OCI-M2 (cell line): ENCODE data around the gene GRIP1.

Experiments
- DNase-seq: peaks from one replicate; lab custom pipeline; 2025; ENCODE audit not compliant: unreplicated experiment; lab: John Stamatoyannopoulos, UW

The GRIP1 gene

DNA sequence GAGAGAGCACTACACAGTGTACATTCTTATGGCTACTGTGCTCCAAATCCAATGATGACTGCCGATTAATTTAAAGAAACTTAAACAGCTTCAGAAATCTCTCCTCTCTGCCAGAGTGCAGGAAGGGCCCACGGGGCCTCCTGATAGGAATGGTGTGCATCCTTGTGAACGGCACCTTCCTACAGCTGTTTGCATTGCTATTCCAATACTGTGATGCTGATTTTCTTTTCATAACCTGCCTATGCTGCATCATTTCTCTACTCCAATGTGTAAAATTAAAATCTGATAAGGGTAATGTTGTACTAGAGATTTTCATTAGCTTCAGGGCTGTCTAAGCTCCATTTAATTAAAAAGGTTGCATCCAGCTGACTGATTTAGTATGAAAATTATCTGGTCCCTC is 217.5 kb downstream of the GRIP1 start:
- DNase-seq, result no peak

DNA sequence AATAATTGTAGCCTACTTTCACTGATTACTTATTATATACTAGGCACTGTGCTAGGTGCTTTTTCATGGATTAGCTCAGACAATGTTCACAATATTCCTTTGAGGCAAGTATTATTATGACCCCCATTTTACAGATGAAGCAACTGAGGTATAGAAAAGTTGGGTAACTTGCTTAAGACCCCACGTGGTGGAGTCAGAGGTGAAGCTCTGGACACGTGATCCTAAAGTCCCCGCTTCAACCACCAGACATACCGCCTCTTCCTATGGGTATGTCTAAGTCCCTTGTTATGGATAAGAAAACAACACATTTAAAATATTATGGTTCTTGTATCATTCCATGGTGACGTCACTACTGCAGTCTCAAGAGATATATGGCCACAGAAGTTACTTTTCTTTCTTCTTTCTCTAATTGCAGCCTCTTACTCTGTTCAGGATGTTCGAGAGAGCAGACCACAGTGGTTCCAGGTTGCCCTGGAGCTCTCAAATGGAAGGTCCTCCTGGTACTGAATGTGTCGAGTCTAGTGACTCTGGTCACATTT is 218.9 kb downstream of the GRIP1 start:
- DNase-seq, result no peak

DNA sequence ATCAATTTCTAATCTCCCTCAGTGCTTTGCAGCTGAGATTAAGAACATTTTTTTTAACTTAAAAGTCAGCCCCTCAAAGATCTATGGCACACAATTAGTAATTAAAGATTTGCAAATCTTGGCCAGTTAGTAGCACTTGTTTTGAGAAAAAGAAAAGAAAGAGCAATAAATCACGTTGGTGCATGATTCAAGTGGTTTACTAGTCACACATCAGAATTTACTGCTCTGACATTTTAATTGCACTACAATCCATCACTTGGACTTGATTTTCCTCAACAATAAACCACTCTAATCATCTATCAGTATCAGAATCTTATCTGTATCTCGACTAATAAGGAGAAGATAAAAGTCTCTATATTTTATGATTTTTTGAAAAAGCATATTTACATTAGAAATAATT is 222.3 kb downstream of the GRIP1 start:
- no peak for DNase-seq

DNA sequence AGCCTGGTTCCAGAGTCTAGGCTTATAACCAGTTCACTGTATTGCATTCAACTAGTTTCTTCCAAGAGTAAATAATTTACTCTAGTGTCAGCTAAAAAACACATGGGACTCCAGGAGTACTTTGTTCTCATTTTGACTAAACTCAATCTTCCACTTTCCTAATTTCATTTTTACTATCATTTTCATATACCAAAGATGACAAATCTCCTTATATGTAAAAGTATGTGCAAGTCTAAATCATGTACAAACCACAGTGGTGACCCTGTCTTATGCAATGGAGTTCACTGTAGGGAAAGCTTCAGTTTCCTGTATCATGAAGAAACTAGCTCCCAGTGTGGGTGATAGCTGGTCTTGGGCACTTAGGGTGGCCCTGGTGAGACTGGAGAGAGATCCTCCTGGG is 225.0 kb downstream of the GRIP1 start:
- DNase-seq, result no peak

DNA sequence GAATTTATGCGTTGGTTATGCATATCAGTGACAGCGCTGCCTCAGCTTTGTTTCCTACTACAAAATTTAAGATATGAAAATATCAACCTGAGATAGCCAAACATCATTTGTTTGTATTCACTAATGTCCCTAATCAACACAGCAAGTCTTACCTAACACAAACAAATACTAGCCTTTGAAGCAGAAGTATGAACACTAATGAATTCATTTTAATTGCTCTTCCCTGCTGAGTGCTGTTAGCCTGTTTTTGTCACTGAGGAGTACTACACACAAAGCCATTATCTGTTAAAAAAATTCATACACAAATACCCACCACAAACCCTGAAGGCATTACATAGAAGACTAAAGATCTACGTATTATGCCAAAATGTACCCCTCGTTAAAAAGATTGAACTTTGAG is 225.8 kb downstream of the GRIP1 start:
- no peak for DNase-seq

DNA sequence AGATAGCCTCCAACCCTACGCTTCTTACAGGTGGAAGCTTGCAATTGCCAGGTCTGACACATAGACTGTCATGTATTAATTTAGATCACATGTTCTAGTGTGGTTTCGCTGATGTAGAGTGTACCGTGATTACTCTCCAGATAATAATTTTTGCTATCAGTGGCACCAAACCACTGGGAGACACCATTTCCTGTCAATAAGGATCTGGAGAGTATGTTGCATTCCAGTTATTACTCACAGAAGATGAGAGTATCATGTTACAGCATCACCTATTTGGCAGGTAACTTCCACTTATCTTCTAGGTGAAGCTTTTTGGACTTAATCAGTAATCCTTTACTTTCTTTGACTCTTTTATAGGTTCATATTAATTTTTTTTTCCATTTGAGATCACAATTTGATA is 229.3 kb downstream of the GRIP1 start:
- DNase-seq, result no peak

DNA sequence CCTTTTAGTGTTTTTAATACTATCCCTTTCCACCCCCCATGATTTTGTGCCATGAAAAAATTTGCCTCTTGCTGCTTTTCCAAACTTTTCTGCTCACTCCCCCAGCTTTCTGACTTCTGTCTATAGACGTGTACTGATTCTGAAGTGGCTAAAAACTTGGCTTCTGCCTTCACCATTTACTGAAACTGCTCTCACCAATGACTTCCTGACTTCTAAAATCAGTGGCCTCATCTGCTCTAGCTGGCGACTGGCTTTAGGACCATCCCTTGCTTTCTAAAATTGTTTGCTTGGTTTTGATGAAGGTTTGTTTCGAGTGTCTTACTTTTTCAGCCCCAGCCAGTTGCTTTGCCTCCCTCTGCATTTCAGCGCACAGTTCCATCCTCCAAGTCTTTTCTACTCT is 231.2 kb downstream of the GRIP1 start:
- no peak for DNase-seq

DNA sequence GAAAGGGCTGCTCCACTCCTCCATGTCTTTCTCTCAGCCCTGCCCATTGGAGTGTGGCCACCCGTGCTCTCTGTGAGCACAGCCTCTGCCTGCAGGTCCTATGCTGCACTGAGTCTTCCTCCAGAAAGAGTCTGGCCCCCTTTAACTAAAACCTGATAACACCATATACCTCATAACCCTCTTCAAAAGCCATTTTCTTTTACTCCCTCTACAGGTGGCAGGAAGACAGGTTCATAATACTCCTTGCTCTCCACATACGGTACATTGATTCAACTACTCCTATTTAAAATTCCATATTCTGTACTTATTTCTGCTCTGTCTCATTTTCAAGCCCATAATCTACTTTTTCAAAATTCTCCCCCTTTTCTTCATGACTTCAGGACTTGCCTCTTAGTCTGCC is 232.6 kb downstream of the GRIP1 start:
- DNase-seq, result no peak

DNA sequence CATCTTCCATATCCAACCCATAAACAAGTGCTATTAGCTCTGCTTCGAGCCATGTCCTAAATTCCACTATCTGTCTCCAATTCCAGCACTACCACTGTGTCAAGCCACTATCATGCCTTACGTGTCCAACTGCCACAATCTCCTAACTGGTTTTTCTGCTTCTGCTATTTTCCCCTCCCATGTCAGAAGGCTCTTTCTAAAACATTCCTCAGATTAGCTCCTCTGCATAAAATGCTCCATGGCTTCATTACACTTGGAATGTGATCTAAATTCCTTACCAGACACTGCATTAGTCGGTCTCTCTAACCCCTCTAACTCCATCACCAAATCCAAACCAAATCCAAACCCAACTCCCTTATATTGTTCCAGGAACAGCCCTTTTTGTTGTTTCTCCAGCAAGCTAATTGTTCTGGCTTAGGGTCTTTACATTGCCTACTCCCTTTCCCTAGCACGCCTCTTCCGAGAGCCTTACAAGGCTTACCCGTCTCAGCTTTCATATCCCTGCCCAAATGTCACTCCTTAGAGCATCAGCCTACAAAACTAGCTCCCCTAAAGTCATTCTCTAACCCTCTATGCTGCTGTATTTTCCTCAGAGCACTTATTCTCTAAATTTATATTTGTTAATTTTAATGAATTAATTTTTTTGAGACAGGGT is 236.8 kb downstream of the GRIP1 start:
- no peak for DNase-seq

DNA sequence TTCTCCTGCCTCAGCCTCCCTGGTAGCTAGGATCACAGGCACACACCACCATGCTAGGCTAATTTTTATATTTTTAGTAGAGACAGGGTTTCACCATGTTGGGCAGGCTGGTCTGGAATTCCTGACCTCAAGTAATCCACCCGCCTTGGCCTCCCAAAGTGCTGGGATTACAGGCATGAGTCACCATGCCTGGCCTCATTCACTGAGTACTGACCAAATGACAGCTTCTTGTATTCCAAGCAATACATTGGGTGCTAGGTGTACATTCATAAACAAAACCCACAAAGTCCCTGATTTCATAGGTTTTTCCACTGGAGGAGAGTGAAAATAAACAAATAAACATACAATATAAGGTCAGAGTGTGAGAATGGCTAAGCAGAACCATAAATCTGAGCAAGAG is 240.3 kb downstream of the GRIP1 start:
- DNase-seq, result no peak

DNA sequence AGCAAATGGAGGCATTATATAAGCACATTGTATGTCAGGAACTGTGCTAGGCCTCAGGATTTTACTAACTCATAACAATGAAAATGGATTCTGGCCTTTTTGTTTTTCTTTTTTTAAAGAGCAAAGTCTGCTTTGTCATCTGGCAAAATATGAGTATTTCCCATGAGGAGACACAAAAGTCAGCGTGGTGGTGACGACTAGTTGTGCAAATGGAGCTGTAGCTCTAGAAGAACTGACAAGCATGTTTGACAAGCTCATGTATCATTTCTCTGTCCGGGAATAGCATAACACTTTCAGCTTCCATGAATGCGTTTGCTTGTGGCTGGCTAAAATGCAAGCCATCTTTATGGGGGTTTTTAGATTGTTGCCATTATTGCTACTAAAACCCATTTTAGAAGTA is 248.8 kb downstream of the GRIP1 start:
- no peak for DNase-seq

DNA sequence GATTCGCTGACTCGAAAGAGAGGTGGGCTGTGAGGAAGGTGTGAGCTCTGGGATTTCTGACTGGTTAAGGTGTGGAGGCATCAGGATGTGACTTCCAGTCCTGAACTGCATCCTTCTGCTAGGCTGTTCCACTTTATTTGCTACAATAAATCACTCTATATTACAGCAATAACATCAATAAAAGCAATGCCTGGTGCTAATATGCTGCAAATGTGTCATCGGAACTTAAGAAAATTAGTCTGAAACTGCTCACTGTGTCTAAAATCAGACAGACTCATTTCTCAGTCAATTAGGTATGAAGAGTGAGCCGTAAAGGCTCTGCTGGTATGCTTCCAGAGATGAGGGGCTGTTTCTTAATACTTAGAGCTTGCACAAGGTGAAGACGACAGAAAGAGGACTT is 250.0 kb downstream of the GRIP1 start:
- DNase-seq, result no peak

DNA sequence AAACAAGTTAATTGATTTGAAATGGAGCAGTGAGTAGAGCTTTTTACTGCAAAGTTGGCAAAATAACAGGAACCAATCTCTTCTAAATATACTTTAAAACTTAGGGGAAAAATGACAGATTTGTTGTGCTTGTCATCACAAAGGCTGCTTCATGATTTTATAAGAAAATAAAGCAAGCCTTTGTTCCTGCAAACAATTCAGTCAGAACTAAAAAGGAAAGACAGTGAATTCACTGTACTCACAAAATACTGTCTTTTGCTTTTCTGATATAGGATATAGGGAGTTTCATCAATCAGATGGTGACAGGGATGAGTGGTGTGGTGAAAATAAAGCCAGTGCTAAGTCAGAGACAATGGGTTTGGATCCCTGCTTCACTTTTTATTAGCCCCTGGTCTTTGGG is 250.6 kb downstream of the GRIP1 start:
- DNase-seq, result no peak

DNA sequence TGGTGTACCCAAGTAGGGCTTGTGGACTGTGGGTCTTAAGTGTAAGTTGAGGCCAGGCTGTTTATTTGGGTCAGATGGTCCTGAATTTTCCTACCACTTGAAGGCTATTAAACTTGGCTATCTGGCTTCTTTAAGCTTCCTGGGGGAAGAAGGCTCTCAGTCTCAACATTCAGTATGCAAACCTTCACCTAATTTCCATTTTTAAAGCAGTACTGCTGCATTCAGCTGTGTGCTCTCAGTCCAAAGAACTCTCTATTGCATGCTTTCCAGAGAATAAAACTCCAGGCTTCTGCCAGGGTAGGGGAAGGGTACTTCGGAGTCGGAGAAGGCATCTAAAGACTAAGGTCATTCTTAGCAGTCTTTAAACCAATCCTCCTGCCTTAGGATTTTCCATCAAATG is 252.2 kb downstream of the GRIP1 start:
- no peak for DNase-seq

DNA sequence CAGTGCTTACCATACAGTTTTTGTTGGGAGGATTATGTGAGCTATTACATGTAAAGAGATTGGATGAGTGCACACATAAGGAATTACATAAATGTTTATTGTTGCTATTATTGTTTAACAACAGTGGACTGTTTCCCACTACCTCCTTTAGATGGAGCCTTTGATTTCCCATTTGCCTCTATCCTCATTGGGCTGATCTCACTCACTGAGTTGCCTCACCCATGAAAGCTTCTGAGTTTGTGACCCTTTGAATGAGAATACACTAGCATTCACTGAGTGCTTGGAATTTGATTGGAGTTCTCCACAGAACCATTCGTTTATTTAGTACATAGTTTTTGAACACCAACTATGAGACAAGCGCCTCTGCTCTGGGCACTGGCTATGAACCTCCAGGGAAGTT is 255.6 kb downstream of the GRIP1 start:
- DNase-seq, result no peak

DNA sequence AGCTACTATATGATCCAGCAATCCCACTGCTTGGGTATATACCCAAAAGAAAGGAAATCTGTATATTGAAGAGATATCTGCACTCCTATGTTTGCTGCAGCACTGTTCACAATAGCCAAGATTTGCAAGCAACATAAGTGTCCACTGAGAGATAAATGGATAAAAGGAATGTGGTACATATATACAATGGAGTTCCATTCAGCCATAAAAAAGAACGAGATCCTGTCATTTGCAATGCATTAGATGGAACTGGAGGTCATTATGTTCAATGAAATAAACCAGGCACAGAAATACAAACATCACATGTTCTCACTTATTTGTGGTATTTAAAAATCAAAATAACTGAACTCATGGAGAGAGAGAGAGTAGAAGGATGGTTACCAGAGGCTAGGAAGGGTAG is 260.0 kb downstream of the GRIP1 start:
- no peak for DNase-seq

DNA sequence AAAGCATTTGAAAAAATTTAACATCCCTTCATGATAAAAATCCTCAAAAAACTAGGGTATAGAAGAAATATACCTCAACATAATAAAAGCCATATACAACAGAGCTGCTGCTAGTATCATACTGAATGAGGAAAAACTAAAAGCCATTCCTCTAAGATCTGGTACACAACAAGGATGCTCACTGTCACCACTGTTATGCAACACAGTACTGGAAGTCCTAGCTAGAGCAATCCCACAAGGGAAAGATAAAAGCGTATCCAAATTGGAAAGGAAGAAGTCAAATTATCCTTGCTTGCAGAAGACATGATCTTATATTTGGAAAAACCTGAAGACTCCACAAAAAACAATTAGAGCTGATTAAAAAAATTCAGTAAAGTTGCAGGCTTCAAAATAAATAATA is 261.7 kb downstream of the GRIP1 start:
- DNase-seq, result no peak

DNA sequence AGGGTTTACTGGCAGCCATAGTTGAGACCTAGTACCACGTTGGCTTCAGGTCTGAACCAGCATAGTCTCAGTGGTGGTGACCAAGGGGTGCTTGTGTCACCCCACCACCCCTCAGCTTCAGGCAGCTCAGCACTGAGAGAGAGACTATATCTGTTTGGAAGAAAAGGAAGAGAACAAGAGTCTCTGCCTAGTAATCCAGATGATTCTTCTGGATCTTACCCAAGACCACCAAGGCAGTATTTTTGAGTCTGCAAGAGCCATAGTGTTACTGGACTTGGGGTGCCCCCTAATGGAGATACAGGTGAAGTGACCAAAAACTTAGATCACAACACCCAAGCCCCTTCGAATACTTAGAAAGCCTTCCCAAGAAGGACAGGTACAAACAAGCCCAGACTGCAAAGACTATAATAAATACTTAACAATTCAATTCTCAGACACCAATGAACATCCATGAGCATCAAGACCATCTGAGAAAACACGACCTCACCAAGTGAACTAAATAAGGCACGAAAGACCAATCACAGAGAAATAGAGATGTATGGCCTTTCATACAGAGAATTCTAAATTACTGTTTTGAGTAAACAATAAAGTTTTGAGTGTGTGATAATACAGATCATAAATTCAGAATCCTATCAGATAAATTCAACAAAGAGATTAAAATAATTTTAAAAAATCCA is 269.5 kb downstream of the GRIP1 start:
- no peak for DNase-seq

DNA sequence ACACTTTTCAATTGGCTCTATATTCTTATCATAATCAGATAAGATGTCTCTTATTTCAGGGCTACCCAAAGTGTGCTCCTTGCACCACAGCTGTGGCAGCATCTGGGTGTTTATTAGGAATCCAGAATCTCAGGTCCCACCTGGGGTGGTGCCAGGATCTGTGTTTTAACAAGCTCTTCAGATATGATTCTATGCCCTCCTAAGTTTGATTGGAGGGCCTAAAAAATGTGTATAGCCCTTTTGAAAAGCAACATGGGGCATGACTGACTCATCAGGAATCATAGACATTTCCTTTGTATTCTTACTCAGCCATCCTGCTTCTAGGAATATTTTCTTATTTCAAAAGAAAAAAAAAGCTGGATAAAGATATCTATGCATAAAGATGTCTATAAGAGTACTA is 273.5 kb downstream of the GRIP1 start:
- DNase-seq, result no peak

DNA sequence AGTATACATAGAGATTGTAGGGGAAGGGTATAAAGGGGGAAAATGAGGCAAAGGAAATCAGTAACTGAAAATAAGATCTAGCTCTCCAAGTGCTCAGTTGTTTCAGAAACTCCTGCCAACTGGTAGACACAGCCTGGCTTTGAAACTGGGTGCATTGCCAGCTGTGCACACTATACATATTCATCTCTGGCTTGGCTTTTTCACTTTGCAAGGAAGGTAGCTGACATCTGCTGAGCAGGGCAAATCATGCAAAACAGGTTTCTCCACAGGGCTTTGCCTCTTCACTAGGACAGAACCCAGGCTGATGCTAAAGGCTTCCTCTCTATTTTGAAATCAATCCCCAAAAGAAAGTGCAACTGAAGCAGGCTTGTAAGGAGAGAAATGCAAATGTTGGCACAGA is 275.1 kb downstream of the GRIP1 start:
- DNase-seq, result no peak

DNA sequence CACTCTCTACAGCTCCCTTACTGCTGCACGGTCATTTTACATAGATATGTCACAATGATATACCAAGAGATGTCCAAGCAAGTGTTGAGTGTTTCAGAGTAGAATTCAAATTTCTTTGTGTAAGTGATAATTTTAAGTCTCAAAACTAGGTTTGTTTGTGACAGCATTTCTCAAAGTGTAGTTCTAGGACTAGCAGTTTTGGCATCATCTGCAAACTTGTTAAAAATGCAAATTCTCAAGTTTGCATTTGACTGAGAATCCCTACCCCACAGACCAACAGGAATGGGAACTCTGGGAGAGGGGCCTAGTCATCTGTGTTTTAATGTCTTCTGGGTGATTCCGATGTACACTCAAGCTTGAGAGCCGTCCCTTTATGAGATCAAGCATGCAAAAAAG is 279.0 kb downstream of the GRIP1 start:
- DNase-seq, result no peak

DNA sequence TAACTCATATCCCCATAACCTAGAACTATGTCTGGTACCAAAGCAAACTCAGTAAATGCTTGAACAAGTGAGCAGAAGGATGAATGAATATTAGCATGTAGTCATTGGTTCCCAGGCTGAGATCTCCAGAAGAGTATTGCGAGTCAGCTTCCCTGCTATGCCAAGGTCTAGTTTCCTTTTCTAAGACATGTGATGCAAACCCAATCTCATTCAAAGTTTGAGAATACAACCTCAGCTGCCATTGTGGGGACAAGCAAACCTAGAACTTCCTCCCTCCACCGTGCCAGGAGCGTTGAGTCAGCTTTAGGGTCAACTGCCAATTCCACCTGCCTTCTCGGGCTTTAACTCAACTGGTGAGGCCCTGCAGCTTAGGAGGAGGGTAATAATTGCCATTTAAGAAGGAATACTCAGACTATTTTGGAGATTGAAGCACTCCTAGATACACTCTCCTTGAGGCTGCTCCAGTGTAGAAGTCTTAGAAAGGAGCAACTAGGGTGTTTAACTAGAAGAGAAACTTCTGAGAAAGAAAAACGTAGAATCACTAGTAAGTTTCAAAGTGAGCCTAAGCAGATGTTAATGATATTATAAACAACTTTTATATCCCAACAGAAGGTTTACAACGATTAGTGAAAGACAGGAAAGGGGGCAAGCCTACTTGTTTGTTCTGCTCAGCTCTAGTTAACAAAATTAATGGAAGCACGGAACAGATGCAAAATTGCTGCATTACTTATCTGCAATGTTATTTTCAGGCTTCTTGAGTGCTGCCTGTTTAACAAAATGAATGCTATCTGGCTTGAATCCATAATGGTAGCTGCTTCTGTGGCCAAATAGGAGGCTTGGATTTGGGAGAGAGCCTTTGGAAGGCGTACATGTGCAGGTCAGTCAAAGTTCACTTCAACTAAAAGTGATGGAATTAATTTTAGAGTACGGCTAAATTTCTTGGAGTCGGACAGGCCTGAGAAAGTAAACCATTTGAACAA is 279.7 kb downstream of the GRIP1 start:
- DNase-seq, result no peak
